Endothelial cell of hepatic sinusoid (primary cell): ENCODE measurements around the gene PRH1.

Source experiments
- in situ Hi-C: cut with HindIII; loops from 2 replicates; pipeline ENCODE4 v1.10.0; 2017; ENCODE audit warnings: low sequenced_read_pairs

The PRH1 gene

DNA sequence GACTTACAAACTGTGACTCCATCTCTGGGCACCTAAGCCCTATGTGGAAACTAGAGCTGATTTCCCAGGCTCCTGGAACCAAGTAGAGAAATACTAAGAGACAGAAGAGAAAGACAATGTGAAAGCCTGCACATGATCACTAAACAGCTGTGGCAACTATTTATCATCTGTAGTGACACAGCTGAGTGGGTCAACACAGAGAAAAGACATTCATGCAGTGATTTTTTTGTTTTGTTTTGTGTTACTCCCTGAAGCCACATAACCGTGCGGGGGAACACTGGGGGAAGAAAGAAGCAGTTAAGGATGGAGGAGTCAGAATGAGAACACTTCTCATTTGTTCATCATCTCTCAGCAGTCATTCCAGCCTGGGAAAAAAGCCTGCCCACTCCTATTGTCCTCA lies 36.3 kb downstream of the PRH1 start:
- in situ Hi-C loops = no loop called here

DNA sequence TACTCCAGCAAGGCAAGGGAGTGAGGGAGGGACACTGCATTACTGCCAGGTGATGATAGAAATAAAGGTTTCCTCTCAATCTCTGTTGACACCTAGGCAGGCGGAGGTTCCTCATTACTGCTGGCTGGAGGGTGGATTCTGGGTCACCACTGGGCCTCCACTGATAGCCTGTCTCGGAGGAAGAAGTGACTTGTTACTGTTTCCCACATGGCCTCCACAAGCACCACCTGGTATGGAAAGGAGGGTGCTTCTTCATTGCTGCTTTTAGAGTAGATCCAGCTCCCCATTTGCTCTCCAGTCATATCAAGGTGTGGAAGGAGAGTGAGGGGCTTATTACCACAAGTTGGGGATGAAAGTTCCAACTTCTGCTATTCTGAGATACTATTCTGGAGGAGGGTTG lies 41.2 kb downstream of the PRH1 start:
- in situ Hi-C loops = no loop called here

DNA sequence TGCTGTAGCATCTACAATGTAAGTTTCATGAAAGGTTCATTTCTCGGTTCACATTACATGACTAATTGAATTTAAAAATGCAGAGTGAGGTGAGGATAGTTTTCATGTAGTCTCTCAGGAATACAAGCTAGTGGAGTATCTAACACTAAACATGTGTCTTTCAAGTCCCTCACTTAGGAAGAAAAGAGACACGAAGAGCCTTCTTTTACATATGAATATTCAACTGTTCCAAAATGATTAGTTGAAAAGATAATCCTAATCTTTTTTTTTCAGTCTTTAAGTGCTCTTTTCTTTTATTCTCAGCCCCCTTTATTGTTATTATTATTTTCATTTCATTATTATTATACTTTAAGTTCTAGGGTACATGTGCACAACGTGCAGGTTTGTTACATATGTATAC lies 45.6 kb downstream of the PRH1 start:
- in situ Hi-C loops = no loop called here
